HG02588 (cell line): ENCODE data around the gene PHACTR3.

Source experiments
- ATAC-seq: cut with Tn5 transposase; IDR thresholded peaks from one replicate; pipeline ENCODE4 v1.9.1; 2021; ENCODE audit warnings: mild to moderate bottlenecking, moderate library complexity; ENCODE audit not compliant: unreplicated experiment

The PHACTR3 gene

GRCh38 chr20:59785986-59786795, 181.9 kb downstream of the PHACTR3 start:
- ATAC-seq, result no peak

GRCh38 chr20:59786801-59787537, 182.6 kb downstream of the PHACTR3 start:
- no peak for ATAC-seq

GRCh38 chr20:59787538-59787890, 183.2 kb downstream of the PHACTR3 start:
- no peak for ATAC-seq

GRCh38 chr20:59788196-59788735, 183.9 kb downstream of the PHACTR3 start:
- ATAC-seq, result no peak

- ATAC-seq, result no peak
Measured at GRCh38 chr20:59788811-59789397, 184.6 kb downstream of the PHACTR3 start.

GRCh38 chr20:59789686-59790085, 185.3 kb downstream of the PHACTR3 start:
- no peak for ATAC-seq

- ATAC-seq, result no peak
Measured at GRCh38 chr20:59790346-59790745, 186.0 kb downstream of the PHACTR3 start.

GRCh38 chr20:59792300-59792699, 188.0 kb downstream of the PHACTR3 start:
- no peak for ATAC-seq

GRCh38 chr20:59794555-59794954, 190.2 kb downstream of the PHACTR3 start:
- no peak for ATAC-seq

GRCh38 chr20:59800309-59800708, 196.0 kb downstream of the PHACTR3 start:
- ATAC-seq, result no peak

GRCh38 chr20:59802018-59802417, 197.7 kb downstream of the PHACTR3 start:
- no peak for ATAC-seq

- no peak for ATAC-seq
Measured at GRCh38 chr20:59802471-59803221, 198.3 kb downstream of the PHACTR3 start.

- ATAC-seq, result no peak
Measured at GRCh38 chr20:59804347-59804746, 200.0 kb downstream of the PHACTR3 start.

GRCh38 chr20:59804871-59805665, 200.7 kb downstream of the PHACTR3 start:
- ATAC-seq, result no peak

GRCh38 chr20:59805786-59806577, 201.6 kb downstream of the PHACTR3 start:
- no peak for ATAC-seq

GRCh38 chr20:59806578-59806975, 202.2 kb downstream of the PHACTR3 start:
- ATAC-seq, result no peak

GRCh38 chr20:59807909-59808728, 203.8 kb downstream of the PHACTR3 start:
- ATAC-seq, result no peak

- ATAC-seq, result no peak
Measured at GRCh38 chr20:59808729-59809381, 204.5 kb downstream of the PHACTR3 start.
